GM18951 (cell line): ENCODE measurements around the gene CBR3.

Experiments
- POLR2A ChIP-seq: IDR thresholded peaks from 4 replicates; pipeline ENCODE4 v1.6.1; 2011; ENCODE audit warnings: mild to moderate bottlenecking; ENCODE audit not compliant: insufficient read length, insufficient read depth; ENCODE audit errors: extremely low read depth
- in situ Hi-C: fragments of 300-500 bp; cut with MboI; formaldehyde crosslinking; loops from one replicate; pipeline ENCODE4 v1.12.0; 2022; ENCODE audit warnings: low sequenced_read_pairs, mixed read lengths, inconsistent platforms; ENCODE audit not compliant: unreplicated experiment

The CBR3 gene

GRCh38 chr21:36188937-36189336, 54.1 kb downstream of the CBR3 start:
- in situ Hi-C loops, result no loop called here
- TF ChIP-seq POLR2A, result no peak

- TF ChIP-seq POLR2A, result no peak
- in situ Hi-C loops, result no loop called here
Observed at GRCh38 chr21:36190736-36191135, 55.9 kb downstream of the CBR3 start.

GRCh38 chr21:36193200-36193599, 58.3 kb downstream of the CBR3 start:
- in situ Hi-C loops, result no loop called here
- TF ChIP-seq POLR2A, result no peak

DNA sequence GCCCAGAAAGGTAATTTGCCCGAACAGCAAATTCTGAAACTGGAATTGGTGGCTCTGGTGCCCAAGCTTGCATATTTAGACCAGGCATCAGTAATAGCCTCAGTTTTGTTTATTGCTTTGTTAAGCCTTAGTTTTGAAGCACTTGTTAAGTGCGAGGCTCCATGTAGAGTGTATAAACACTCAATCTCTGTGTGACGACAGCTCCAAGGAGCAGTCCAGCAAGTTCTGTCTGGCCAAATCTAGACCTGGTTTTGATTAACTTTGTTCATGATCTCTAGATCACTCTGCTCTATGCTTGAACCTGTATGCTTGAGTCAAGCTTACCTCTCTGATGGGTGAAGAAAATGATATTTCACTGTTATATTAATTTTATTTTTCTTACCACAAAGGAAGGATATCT, 59.1 kb downstream of the CBR3 start:
- TF ChIP-seq POLR2A, result no peak
- in situ Hi-C loops, result no loop called here

GRCh38 chr21:36195613-36196012, 60.7 kb downstream of the CBR3 start:
- TF ChIP-seq POLR2A, result no peak
- in situ Hi-C loops, result no loop called here
